ENCODE measurements around the gene RCAN2.
"Not testable (repeated sequence)": the region's sequence is repeated elsewhere in the genome, so short reads cannot be mapped to it uniquely, and the experiment has no call there.

Gene RCAN2

GRCh38 chr6:46347669-46348068 is 143.6 kb downstream of the RCAN2 start:
- FAIRE-seq, result no peak
- no peak for TF ChIP-seq POLR2A (IDR thresholded peaks at IDR 0.05; ENCODE audit: low read depth, low read length)
- TF ChIP-seq TAF1 (IDR thresholded peaks at IDR 0.05; ENCODE audit: borderline replicate concordance, low read depth, low read length), result no peak
- TF ChIP-seq POLR2AphosphoS5 (IDR thresholded peaks at IDR 0.05; ENCODE audit: low read depth, low read length), result no peak
- no peak for DNase-seq (ENCODE audit: insufficient read length)

GRCh38 chr6:46340246-46340645 is 151.0 kb downstream of the RCAN2 start:
- FAIRE-seq, result no peak
- no peak for DNase-seq (ENCODE audit: insufficient read length)
- TF ChIP-seq POLR2AphosphoS5 (IDR thresholded peaks at IDR 0.05; ENCODE audit: low read depth, low read length) (no peak), TAF1 (IDR thresholded peaks at IDR 0.05; ENCODE audit: borderline replicate concordance, low read depth, low read length) (no peak), POLR2A (IDR thresholded peaks at IDR 0.05; ENCODE audit: low read depth, low read length) (no peak)

GRCh38 chr6:46338131-46338530 is 153.1 kb downstream of the RCAN2 start:
- DNase-seq (ENCODE audit: insufficient read length), result no peak

GRCh38 chr6:46334442-46334841 is 156.8 kb downstream of the RCAN2 start:
- FAIRE-seq (no peak), DNase-seq (ENCODE audit: insufficient read length) (no peak)
- TF ChIP-seq POLR2A (IDR thresholded peaks at IDR 0.05; ENCODE audit: low read depth, low read length) (no peak), POLR2AphosphoS5 (IDR thresholded peaks at IDR 0.05; ENCODE audit: low read depth, low read length) (no peak), TAF1 (IDR thresholded peaks at IDR 0.05; ENCODE audit: borderline replicate concordance, low read depth, low read length) (no peak)

More at GRCh38 chr6:46338131-46338530, 153.1 kb downstream of the RCAN2 start:
- no peak for FAIRE-seq
- no peak for TF ChIP-seq POLR2AphosphoS5 (IDR thresholded peaks at IDR 0.05; ENCODE audit: low read depth, low read length)
- no peak for TF ChIP-seq POLR2A (IDR thresholded peaks at IDR 0.05; ENCODE audit: low read depth, low read length)
- no peak for TF ChIP-seq TAF1 (IDR thresholded peaks at IDR 0.05; ENCODE audit: borderline replicate concordance, low read depth, low read length)

- DNase-seq (ENCODE audit: insufficient read length) (no peak), FAIRE-seq (no peak)
- TF ChIP-seq TAF1 (IDR thresholded peaks at IDR 0.05; ENCODE audit: borderline replicate concordance, low read depth, low read length) (no peak), POLR2A (IDR thresholded peaks at IDR 0.05; ENCODE audit: low read depth, low read length) (no peak), POLR2AphosphoS5 (IDR thresholded peaks at IDR 0.05; ENCODE audit: low read depth, low read length) (no peak)
Observed at GRCh38 chr6:46333481-46333880, 157.8 kb downstream of the RCAN2 start.

- DNase-seq (ENCODE audit: insufficient read length); FAIRE-seq: not testable (repeated sequence)
Observed at GRCh38 chr6:46332448-46332847, 158.8 kb downstream of the RCAN2 start.

GRCh38 chr6:46331461-46331860 is 159.8 kb downstream of the RCAN2 start:
- TF ChIP-seq POLR2AphosphoS5 (IDR thresholded peaks at IDR 0.05; ENCODE audit: low read depth, low read length) (no peak), POLR2A (IDR thresholded peaks at IDR 0.05; ENCODE audit: low read depth, low read length) (no peak), TAF1 (IDR thresholded peaks at IDR 0.05; ENCODE audit: borderline replicate concordance, low read depth, low read length) (no peak)
- DNase-seq (ENCODE audit: insufficient read length) (no peak), FAIRE-seq (no peak)

- no peak for DNase-seq (ENCODE audit: insufficient read length)
- TF ChIP-seq POLR2AphosphoS5 (IDR thresholded peaks at IDR 0.05; ENCODE audit: low read depth, low read length) (no peak), POLR2A (IDR thresholded peaks at IDR 0.05; ENCODE audit: low read depth, low read length) (no peak), TAF1 (IDR thresholded peaks at IDR 0.05; ENCODE audit: borderline replicate concordance, low read depth, low read length) (no peak)
Observed at GRCh38 chr6:46329568-46329967, 161.7 kb downstream of the RCAN2 start.

GRCh38 chr6:46327779-46328178 is 163.5 kb downstream of the RCAN2 start:
- DNase-seq (ENCODE audit: insufficient read length), result no peak
- FAIRE-seq, result no peak
- no peak for TF ChIP-seq POLR2AphosphoS5 (IDR thresholded peaks at IDR 0.05; ENCODE audit: low read depth, low read length)

More at GRCh38 chr6:46329568-46329967, 161.7 kb downstream of the RCAN2 start:
- no peak for FAIRE-seq

- FAIRE-seq, result no peak
- no peak for DNase-seq (ENCODE audit: insufficient read length)
- TF ChIP-seq POLR2AphosphoS5 (IDR thresholded peaks at IDR 0.05; ENCODE audit: low read depth, low read length) (no peak), TAF1 (IDR thresholded peaks at IDR 0.05; ENCODE audit: borderline replicate concordance, low read depth, low read length) (no peak), POLR2A (IDR thresholded peaks at IDR 0.05; ENCODE audit: low read depth, low read length) (no peak)
Observed at GRCh38 chr6:46325561-46326530, 165.4 kb downstream of the RCAN2 start.

GRCh38 chr6:46324706-46325105 is 166.5 kb downstream of the RCAN2 start:
- FAIRE-seq, result no peak
- DNase-seq (ENCODE audit: insufficient read length), result no peak
- TF ChIP-seq POLR2A (IDR thresholded peaks at IDR 0.05; ENCODE audit: low read depth, low read length) (no peak), TAF1 (IDR thresholded peaks at IDR 0.05; ENCODE audit: borderline replicate concordance, low read depth, low read length) (no peak)

- DNase-seq (ENCODE audit: insufficient read length) (no peak), FAIRE-seq (no peak)
- TF ChIP-seq POLR2AphosphoS5 (IDR thresholded peaks at IDR 0.05; ENCODE audit: low read depth, low read length), result no peak
- no peak for TF ChIP-seq POLR2A (IDR thresholded peaks at IDR 0.05; ENCODE audit: low read depth, low read length)
- no peak for TF ChIP-seq TAF1 (IDR thresholded peaks at IDR 0.05; ENCODE audit: borderline replicate concordance, low read depth, low read length)
Observed at GRCh38 chr6:46323966-46324622, 167.2 kb downstream of the RCAN2 start.

Data from GM12892 (cell line).